K562 (cell line): ENCODE measurements around the gene NCOA1.

Experiments used
- MAFK ChIP-seq: IDR thresholded peaks from 2 replicates; pipeline ENCODE4 v1.6.1; 2011; ENCODE audit warnings: low read length, improper control_type of control experiment
- NRF1 ChIP-seq, 2 experiments: fragments of 450-650 bp; IDR thresholded peaks in 1 of 2; conservative IDR thresholded peaks in 1 of 2; 2 replicates each; pipeline ENCODE4 v1.6.1; 2014; ENCODE audit warnings: mild to moderate bottlenecking in 2 of 2

DNA sequence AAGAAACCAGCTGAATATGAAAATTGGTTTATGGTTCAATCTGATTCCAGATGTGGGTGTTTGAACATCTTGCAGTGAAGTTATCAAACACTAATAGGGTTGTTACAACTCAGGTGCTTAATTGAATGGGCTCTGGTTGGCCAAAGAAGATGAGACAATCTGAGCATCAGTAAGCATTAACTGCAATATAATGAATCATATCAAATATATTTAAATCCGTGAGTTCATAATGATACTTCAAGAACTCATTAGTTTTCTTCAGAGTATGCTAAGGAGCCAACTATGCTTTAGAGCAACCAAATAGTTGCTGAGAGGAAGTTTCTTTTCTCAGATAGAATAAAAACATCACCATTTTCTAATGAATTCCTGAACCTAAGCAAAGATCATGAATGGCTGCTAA is 79.2 kb downstream of the NCOA1 start:
- no peak for TF ChIP-seq MAFK
- no peak for TF ChIP-seq NRF1 (conservative IDR thresholded peaks at IDR 0.05 in 1 of 2, IDR thresholded peaks at IDR 0.05 in 1 of 2)
